ENCODE results near the gene DNAJC30. TPM values are rescaled to one million over a fixed set of nuclear protein-coding genes. Genes with fewer than 3 reads are reported as not detected.

Gene DNAJC30
- total RNA-seq, 1 experiment from 2014 or later, result 15.9 TPM

- peaks cover 6% of the 10 kb centered on the region for H3K27me3 Mint-ChIP-seq (ENCODE audit: insufficient read depth, unreplicated experiment)
- intact Hi-C loops (cut with micrococcal nuclease; ENCODE audit: unreplicated experiment), result loop anchor here (2.0 kb wide), 1 partner anchor 78 kb away; no protein-coding TSS in a partner anchor
- H3K4me3 ChIP-seq (ENCODE audit: low read depth, low read length), result peak overlapping the region; percentile 53
- H3K4me3 Mint-ChIP-seq (ENCODE audit: unreplicated experiment), result peak overlapping the region; percentile 79
- DNase-seq, result no peak
- H3K36me3 Mint-ChIP-seq (ENCODE audit: insufficient read depth, unreplicated experiment), result no peaks in the 10 kb centered on the region
- POLR2A ChIA-PET, result interaction anchor here (0.5 kb wide), 1 partner anchor 69 kb away, joined by 5 read pairs; the partner anchor contains the start of gene TBL2
- peaks cover 3% of the 10 kb centered on the region for H3K9me3 Mint-ChIP-seq (ENCODE audit: unreplicated experiment)
- H3K27ac Mint-ChIP-seq (ENCODE audit: unreplicated experiment), result no peak overlapping the region
- BruUV-seq (replicated peaks), result TSS peak; percentile 27
- CTCF ChIA-PET, result interaction anchor here (1.4 kb wide), 1 partner anchor 78 kb away, joined by 5 read pairs; no protein-coding TSS in a partner anchor
- no peaks in the 10 kb centered on the region for H3K27me3 ChIP-seq (replicated peaks; ENCODE audit: control insufficient read depth, insufficient read depth, low read length)
- peaks cover 17% of the 10 kb centered on the region for H3K4me1 Mint-ChIP-seq (ENCODE audit: low read depth, unreplicated experiment)
- no peaks in the 10 kb centered on the region for H3K9me3 ChIP-seq
- no peak for TF ChIP-seq CTCF (IDR thresholded peaks at IDR 0.05; ENCODE audit: insufficient read depth in 1 of 2, low read depth in 1 of 2, low read length in 1 of 2, severe bottlenecking in 1 of 2, unreplicated experiment in 1 of 2)
- no peaks in the 10 kb centered on the region for H3K36me3 ChIP-seq (ENCODE audit: control insufficient read depth, insufficient read depth, low read length)
- H3K4me1 ChIP-seq, result no peaks in the 10 kb centered on the region; the same call in 1 of the 2 replicates
Measured at GRCh38 chr7:73646785-73647724, 36.2 kb downstream of the DNAJC30 start.

- Mint-ChIP-seq H3K9me3 (ENCODE audit: unreplicated experiment) (peaks cover 9% of the 10 kb centered on the region), H3K4me1 (ENCODE audit: low read depth, unreplicated experiment) (peaks cover 17% of the 10 kb centered on the region), H3K27me3 (ENCODE audit: insufficient read depth, unreplicated experiment) (peaks cover 6% of the 10 kb centered on the region), H3K36me3 (ENCODE audit: insufficient read depth, unreplicated experiment) (no peaks in the 10 kb centered on the region), H3K27ac (ENCODE audit: unreplicated experiment) (no peak overlapping the region), H3K4me3 (ENCODE audit: unreplicated experiment) (no peak overlapping the region)
- ChIA-PET CTCF (interaction anchor here (0.6 to 2.0 kb wide), 3 partner anchors 39 to 80 kb away, joined by 3 to 5 read pairs (median 5); partner anchors contain the start of gene TBL2), POLR2A (interaction anchor here (0.5 kb wide), 1 partner anchor 184 kb away, joined by 3 read pairs; no protein-coding TSS in a partner anchor)
- DNase-seq, result no peak
- Histone ChIP-seq H3K27me3 (replicated peaks; ENCODE audit: control insufficient read depth, insufficient read depth, low read length) (no peaks in the 10 kb centered on the region), H3K36me3 (ENCODE audit: control insufficient read depth, insufficient read depth, low read length) (no peaks in the 10 kb centered on the region), H3K4me3 (ENCODE audit: low read depth, low read length) (no peak overlapping the region), H3K4me1 (no peaks in the 10 kb centered on the region; the same call in 1 of the 2 replicates), H3K9me3 (peaks cover 12% of the 10 kb centered on the region)
- intact Hi-C loops (cut with micrococcal nuclease; ENCODE audit: unreplicated experiment), result loop anchor here (2.0 kb wide), 1 partner anchor 79 kb away; no protein-coding TSS in a partner anchor
- BruUV-seq (replicated peaks), result no TSS peak
- TF ChIP-seq CTCF (IDR thresholded peaks at IDR 0.05; ENCODE audit: insufficient read depth in 1 of 2, low read depth in 1 of 2, low read length in 1 of 2, severe bottlenecking in 1 of 2, unreplicated experiment in 1 of 2), result no peak
Measured at GRCh38 chr7:73645643-73646174, 37.5 kb downstream of the DNAJC30 start.

GRCh38 chr7:73644688-73645286 lies 38.5 kb downstream of the DNAJC30 start:
- POLR2A ChIA-PET, result no interaction called here
- H3K9me3 ChIP-seq, result peaks cover 12% of the 10 kb centered on the region
- peaks cover 17% of the 10 kb centered on the region for H3K4me1 Mint-ChIP-seq (ENCODE audit: low read depth, unreplicated experiment)
- no peak overlapping the region for H3K4me3 Mint-ChIP-seq (ENCODE audit: unreplicated experiment)
- no peak for TF ChIP-seq CTCF (IDR thresholded peaks at IDR 0.05; ENCODE audit: insufficient read depth in 1 of 2, low read depth in 1 of 2, low read length in 1 of 2, severe bottlenecking in 1 of 2, unreplicated experiment in 1 of 2)
- H3K4me1 ChIP-seq, result no peaks in the 10 kb centered on the region; the same call in 1 of the 2 replicates
- no peaks in the 10 kb centered on the region for H3K36me3 Mint-ChIP-seq (ENCODE audit: insufficient read depth, unreplicated experiment)
- peaks cover 9% of the 10 kb centered on the region for H3K9me3 Mint-ChIP-seq (ENCODE audit: unreplicated experiment)
- DNase-seq, result no peak
- intact Hi-C loops (cut with micrococcal nuclease; ENCODE audit: unreplicated experiment), result no loop called here
- H3K36me3 ChIP-seq (ENCODE audit: control insufficient read depth, insufficient read depth, low read length), result no peaks in the 10 kb centered on the region
- BruUV-seq (replicated peaks), result no TSS peak
- H3K4me3 ChIP-seq (ENCODE audit: low read depth, low read length), result no peak overlapping the region
- H3K27me3 Mint-ChIP-seq (ENCODE audit: insufficient read depth, unreplicated experiment), result peaks cover 6% of the 10 kb centered on the region
- CTCF ChIA-PET, result interaction anchor here (2.0 kb wide), 1 partner anchor 38 kb away, joined by 5 read pairs; no protein-coding TSS in a partner anchor
- H3K27me3 ChIP-seq (replicated peaks; ENCODE audit: control insufficient read depth, insufficient read depth, low read length), result no peaks in the 10 kb centered on the region
- H3K27ac Mint-ChIP-seq (ENCODE audit: unreplicated experiment), result no peak overlapping the region
